Urothelium cell line (cell line): Measurements from ENCODE around the gene ANO4.

Source experiments
- DNase-seq: peaks from one replicate; pipeline ENCODE4 v3.0.0; 2011; ENCODE audit warnings: low spot score, mixed read lengths
- FAIRE-seq: peaks from 2 replicates; lab custom pipeline; 2011; peaks lifted over from hg19 to GRCh38; lab: Jason Lieb, UNC

The ANO4 gene

DNA sequence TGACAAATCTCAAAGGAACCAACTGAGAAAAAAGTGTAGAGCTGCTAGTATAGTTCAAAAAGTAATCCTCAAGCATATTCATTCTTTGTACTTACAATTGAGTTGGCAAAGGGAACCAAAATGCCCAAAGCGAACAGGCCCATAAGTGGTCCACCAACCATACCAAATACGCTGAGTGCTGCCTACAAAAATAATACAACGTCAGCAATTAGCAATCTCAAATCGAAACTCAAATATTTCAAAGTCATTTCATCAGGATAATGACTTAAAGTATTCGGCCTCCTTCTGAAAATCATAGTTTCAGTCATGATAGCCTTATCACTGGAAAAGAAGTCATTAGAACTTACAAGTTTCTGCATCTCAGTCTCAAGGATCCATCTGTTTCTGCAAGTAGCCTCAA lies 373.4 kb downstream of the ANO4 start:
- DNase-seq (no peak), FAIRE-seq (no peak)

- no peak for DNase-seq
- no peak for FAIRE-seq
Observed at GRCh38 chr12:101172316-101172715, 377.7 kb downstream of the ANO4 start.

GRCh38 chr12:101173197-101173749 lies 378.7 kb downstream of the ANO4 start:
- no peak for FAIRE-seq
- no peak for DNase-seq

DNA sequence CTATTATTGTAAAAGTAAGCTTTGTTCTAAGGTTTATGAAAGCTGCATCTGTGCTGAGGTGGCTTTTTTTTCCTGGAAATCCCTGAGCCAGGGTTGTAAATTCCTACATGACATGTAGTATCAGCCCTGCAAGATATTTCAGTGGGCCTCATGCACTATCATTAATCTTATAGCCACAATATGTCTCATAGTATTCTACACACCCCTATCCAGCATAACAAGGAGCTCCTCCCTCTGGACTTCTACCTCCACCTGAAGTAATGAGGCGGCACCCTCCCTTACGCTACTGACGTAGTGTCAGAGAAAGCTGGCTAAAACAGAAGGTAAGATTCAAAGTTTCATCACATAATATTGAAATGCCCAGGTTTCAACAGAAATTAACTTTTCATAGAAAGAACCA lies 380.0 kb downstream of the ANO4 start:
- DNase-seq (no peak), FAIRE-seq (no peak)
